PC-3 (cell line): Measurements from ENCODE around the gene SMPD3.

Source experiments
- EZH2 ChIP-seq: fragments of 300-600 bp; sonication (generic); IDR thresholded peaks from one replicate; pipeline ENCODE4 v1.6.1; 2017; ENCODE audit warnings: antibody characterized with exemption, mild to moderate bottlenecking, low read length; ENCODE audit not compliant: unreplicated experiment
- TF ChIP-seq, protein P1 (sequence below): fragments of 300-600 bp; sonication (generic); conservative IDR thresholded peaks from 2 replicates; pipeline ENCODE4 v1.5.1; 2017; ENCODE audit warnings: antibody characterized with exemption, low read depth, mild to moderate bottlenecking, low read length

GRCh38 chr16:68372381-68372720 lies 76.0 kb downstream of the SMPD3 start:
- TF ChIP-seq, protein P1, sequence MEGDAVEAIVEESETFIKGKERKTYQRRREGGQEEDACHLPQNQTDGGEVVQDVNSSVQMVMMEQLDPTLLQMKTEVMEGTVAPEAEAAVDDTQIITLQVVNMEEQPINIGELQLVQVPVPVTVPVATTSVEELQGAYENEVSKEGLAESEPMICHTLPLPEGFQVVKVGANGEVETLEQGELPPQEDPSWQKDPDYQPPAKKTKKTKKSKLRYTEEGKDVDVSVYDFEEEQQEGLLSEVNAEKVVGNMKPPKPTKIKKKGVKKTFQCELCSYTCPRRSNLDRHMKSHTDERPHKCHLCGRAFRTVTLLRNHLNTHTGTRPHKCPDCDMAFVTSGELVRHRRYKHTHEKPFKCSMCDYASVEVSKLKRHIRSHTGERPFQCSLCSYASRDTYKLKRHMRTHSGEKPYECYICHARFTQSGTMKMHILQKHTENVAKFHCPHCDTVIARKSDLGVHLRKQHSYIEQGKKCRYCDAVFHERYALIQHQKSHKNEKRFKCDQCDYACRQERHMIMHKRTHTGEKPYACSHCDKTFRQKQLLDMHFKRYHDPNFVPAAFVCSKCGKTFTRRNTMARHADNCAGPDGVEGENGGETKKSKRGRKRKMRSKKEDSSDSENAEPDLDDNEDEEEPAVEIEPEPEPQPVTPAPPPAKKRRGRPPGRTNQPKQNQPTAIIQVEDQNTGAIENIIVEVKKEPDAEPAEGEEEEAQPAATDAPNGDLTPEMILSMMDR, result no peak
- TF ChIP-seq EZH2, result no peak
